Measurements from ENCODE around the gene PRRT4. TPM values are rescaled to one million over a fixed set of nuclear protein-coding genes. Genes with fewer than 3 reads are reported as not detected.
A peak's percentile ranks its signal among the peaks of the same experiment; 100 is the strongest.

The PRRT4 gene
- total and polyA plus RNA-seq, 8 donors: 0.21 to 0.75 (median 0.46) TPM; not detected in 4

DNA sequence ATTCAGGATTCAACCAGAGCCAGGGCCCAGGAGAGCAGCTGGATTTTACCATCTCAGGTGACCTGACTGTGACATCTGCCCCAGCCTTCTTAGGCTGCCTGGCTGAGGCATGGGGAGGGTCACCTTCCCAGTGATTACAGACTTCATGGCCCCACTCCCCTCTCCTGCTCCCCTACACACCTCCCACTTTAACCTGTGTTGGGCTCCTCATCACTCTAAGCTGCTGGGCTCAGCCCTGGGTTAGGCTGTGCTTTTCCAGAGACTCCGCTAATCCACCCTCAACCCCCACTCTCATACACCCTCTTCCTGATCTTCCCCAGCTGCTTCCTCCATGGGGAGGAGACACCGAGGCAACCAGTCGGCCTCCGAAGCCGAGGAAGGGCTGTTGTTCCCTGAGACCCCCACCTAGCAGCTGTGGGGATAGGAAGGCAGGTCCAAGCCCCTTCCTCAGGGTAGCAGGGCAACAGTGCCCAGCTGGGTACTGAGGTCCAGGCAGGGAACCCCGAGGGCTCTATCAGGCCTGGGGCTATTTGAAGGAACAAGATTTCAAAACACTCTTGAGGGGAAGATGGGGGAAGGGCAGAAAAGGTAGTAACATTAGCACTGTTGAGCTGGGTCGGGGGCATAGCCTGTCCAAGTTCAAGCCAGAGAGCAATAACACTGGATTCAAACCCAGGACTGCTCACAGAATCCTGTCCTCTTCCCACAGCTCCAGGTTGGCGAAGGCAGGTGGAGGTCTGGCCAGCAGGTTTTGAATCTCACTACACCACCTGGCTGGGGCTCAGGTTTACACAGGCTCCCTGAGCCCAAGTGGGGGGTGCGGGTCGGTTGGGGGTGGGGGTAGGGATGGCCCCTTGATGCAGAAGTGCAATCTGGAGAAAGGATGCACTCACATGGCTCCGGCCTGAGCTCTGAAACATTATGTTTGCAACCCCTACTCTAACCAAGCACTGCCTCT is 46.5 kb upstream of the PRRT4 start:
- Histone ChIP-seq H3K9me3 (no peaks in the 10 kb centered on the region), H3K4me3 (peak overlapping the region in 1 of 4 donors; percentile 63), H3K4me1 (peaks cover 0 to 6% (median 0%) of the 10 kb centered on the region in 3 donors), H3K27me3 (no peaks in the 10 kb centered on the region), H3K27ac (no peak overlapping the region), H3K36me3 (no peaks in the 10 kb centered on the region)
- intact Hi-C loops (cut with DNase I): no loop called here
- FAIRE-seq: no peak
- TF ChIP-seq, protein P1, sequence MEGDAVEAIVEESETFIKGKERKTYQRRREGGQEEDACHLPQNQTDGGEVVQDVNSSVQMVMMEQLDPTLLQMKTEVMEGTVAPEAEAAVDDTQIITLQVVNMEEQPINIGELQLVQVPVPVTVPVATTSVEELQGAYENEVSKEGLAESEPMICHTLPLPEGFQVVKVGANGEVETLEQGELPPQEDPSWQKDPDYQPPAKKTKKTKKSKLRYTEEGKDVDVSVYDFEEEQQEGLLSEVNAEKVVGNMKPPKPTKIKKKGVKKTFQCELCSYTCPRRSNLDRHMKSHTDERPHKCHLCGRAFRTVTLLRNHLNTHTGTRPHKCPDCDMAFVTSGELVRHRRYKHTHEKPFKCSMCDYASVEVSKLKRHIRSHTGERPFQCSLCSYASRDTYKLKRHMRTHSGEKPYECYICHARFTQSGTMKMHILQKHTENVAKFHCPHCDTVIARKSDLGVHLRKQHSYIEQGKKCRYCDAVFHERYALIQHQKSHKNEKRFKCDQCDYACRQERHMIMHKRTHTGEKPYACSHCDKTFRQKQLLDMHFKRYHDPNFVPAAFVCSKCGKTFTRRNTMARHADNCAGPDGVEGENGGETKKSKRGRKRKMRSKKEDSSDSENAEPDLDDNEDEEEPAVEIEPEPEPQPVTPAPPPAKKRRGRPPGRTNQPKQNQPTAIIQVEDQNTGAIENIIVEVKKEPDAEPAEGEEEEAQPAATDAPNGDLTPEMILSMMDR (IDR thresholded peaks at IDR 0.05): no peak
- ATAC-seq: no peak
- no peak for DNase-seq
- 68 to 71% methylated on average over 11 of the region's 11 CpGs for WGBS, 2 donors

DNA sequence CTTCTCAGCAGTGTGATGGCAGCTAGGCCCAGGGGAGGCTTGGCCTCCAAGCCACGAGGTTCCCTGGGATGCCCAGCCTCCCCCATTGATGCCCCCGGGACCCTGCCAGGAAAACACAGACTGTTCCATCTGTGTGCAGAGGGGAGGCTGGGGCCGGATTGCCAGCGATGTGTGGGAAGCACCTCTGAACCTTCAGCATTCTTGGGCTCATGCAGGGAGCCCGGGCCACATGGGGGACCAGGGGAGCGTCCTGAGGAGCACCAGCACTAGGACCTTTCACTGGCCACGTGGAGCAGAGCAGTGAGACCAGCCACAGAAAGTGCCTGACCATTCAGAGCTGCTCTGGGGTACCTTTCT is 45.7 kb upstream of the PRRT4 start:
- Histone ChIP-seq H3K4me1 (peaks cover 0 to 6% (median 0%) of the 10 kb centered on the region in 3 donors), H3K4me3 (no peak overlapping the region), H3K36me3 (no peaks in the 10 kb centered on the region), H3K27me3 (no peaks in the 10 kb centered on the region), H3K9me3 (no peaks in the 10 kb centered on the region), H3K27ac (no peak overlapping the region)
- DNase-seq: peak in 1 of 6 donors; percentile 66
- ATAC-seq: no peak
- intact Hi-C loops (cut with DNase I): no loop called here
- WGBS, 2 donors: 82 to 90% methylated on average over 7 of the region's 7 CpGs
- no peak for FAIRE-seq
- TF ChIP-seq, protein P1 (IDR thresholded peaks at IDR 0.05): no peak

DNA sequence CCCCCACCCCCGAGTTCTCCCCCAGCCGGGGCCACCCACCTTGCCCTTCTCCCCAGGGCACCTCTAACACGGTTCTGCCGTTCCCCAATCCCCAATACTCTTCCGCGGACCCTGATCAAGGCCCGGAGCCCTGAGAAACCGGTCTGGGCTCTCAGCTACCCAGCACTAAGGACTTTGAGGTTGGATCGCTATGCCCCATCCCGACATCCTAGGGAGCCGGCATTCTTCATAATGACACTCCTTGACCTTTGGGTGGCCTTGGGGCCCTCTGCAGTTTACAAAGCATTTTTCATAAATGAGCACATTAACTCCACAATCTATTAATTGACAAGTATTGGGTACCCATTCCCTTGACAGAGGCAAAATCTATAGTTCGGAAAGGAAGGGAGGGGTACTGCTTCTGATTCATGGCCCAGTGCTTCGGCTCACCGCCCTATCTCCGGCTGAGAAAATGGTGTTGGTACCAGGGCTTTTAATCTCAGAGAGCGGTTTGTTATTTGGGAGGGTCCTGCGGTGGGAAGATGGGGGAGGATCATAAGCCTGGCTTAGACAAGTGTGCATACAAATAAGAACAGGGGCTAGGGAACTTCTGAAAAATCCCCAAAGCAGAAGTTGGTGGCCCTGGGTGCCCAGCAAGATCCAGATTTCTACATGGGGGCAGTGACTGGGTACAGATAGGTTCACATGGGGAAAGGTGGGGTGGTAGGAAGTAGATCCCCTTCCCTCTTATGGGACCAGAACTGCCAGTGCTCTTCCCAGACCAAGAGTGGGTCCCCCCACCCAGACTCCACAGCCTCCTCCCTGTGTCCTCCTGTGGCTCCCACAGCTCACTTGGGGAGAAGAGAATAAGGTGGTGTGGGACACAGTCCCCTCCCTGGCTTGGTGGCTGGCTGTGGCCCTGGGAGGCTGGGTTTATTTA is 45.1 kb upstream of the PRRT4 start:
- TF ChIP-seq, protein P1 (IDR thresholded peaks at IDR 0.05): no peak
- no peaks in the 10 kb centered on the region for H3K9me3 ChIP-seq
- no peaks in the 10 kb centered on the region for H3K36me3 ChIP-seq
- H3K4me3 ChIP-seq: peak overlapping the region in 2 of 4 donors; percentile 76 to 84
- H3K27me3 ChIP-seq: no peaks in the 10 kb centered on the region
- ATAC-seq (no peak), FAIRE-seq (no peak), DNase-seq (no peak)
- H3K4me1 ChIP-seq: peaks cover 0 to 6% (median 0%) of the 10 kb centered on the region in 3 donors
- intact Hi-C loops (cut with DNase I): no loop called here
- H3K27ac ChIP-seq: no peak overlapping the region
- WGBS, 2 donors: 38% methylated on average over 16 to 17 of the region's 17 CpGs

DNA sequence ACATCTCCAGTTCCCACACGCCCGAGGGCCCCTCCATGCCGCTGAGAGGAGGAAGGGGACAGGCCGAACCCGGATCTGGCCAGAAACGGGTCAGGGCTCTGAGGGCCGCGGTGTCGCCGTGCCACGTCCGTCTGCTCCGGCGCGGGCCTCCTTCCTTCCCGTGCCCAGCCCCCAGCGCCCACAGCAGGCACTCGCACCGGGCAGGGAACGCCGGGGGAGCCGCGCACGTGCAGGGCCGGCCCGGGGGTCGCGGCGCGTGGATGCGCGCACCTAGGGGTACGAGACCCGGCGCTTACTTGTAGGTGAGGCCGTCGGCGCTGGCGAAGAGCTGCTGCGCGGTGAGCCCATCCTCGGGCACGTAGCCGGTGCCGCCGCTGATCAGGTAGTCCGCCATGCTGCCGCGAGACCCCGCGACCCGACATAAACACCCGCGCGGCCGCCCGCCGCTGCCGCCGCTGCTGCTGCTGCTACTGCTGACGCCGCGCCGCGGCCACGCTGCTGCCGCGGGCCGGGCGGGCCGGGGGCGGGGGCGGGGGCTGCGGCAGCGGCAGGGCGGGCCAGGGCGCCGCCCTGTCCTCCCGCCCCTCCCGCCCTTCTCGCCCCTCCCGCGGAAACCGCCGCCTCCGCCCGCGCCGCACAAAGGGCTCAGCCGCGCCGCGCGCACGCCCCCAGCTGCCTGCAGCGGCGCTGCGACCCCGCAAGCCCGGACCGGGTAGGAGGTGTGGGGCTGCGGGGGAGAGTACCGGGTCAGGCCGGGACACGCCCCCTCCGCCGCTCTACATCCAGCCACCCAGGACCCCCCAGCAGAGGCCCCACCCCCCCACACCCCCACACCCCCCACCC is 44.2 kb upstream of the PRRT4 start:
- no peak overlapping the region for H3K27ac ChIP-seq
- intact Hi-C loops (cut with DNase I): no loop called here
- ATAC-seq (peak in 3 of 4 donors; percentile 6 to 35 (median 17)), DNase-seq (peak in 5 of 6 donors; percentile 38 to 79 (median 59)), FAIRE-seq (no peak)
- H3K4me3 ChIP-seq: peak overlapping the region; percentile 47 to 84 (median 73)
- no peaks in the 10 kb centered on the region for H3K9me3 ChIP-seq
- H3K27me3 ChIP-seq: no peaks in the 10 kb centered on the region
- peaks cover 0 to 6% (median 0%) of the 10 kb centered on the region in 3 donors for H3K4me1 ChIP-seq
- no peaks in the 10 kb centered on the region for H3K36me3 ChIP-seq
- TF ChIP-seq, protein P1 (IDR thresholded peaks at IDR 0.05): no peak
- WGBS, 2 donors: 0 to 1% methylated on average over 28 to 107 of the region's 107 CpGs
